HG03066 (cell line): ENCODE data around the gene INHBB.

Experiments used
- ATAC-seq: cut with Tn5 transposase; IDR thresholded peaks from one replicate; pipeline ENCODE4 v1.9.1; 2021; ENCODE audit warnings: low read depth; ENCODE audit not compliant: unreplicated experiment

INHBB gene

GRCh38 chr2:120336749-120337148, 9.2 kb upstream of the INHBB start:
- no peak for ATAC-seq

- ATAC-seq, result no peak
These were observed 7.9 kb upstream of the INHBB start for GRCh38 chr2:120338015-120338414.

GRCh38 chr2:120341977-120342376, 4.0 kb upstream of the INHBB start:
- ATAC-seq, result no peak

- no peak for ATAC-seq
These were observed 3.5 kb upstream of the INHBB start for GRCh38 chr2:120342446-120342845.

GRCh38 chr2:120343100-120343432, 2.9 kb upstream of the INHBB start:
- ATAC-seq, result no peak

GRCh38 chr2:120343433-120344105, 2.4 kb upstream of the INHBB start:
- ATAC-seq, result no peak

- no peak for ATAC-seq
These were observed 1.5 kb upstream of the INHBB start for GRCh38 chr2:120344214-120344975.

- ATAC-seq, result no peak
These were observed 857 bp upstream of the INHBB start for GRCh38 chr2:120344976-120345581.

GRCh38 chr2:120345608-120346007, 328 bp upstream of the INHBB start:
- ATAC-seq, result no peak

- ATAC-seq, result no peak
These were observed 877 bp downstream of the INHBB start for GRCh38 chr2:120346667-120347358.

GRCh38 chr2:120347396-120348060, 1.6 kb downstream of the INHBB start:
- ATAC-seq, result no peak

- no peak for ATAC-seq
These were observed 2.3 kb downstream of the INHBB start for GRCh38 chr2:120348134-120348736.

- no peak for ATAC-seq
These were observed 3.0 kb downstream of the INHBB start for GRCh38 chr2:120348737-120349439.

GRCh38 chr2:120349440-120349921, 3.5 kb downstream of the INHBB start:
- ATAC-seq, result no peak

- no peak for ATAC-seq
These were observed 4.1 kb downstream of the INHBB start for GRCh38 chr2:120350080-120350479.

GRCh38 chr2:120350801-120351320, 4.9 kb downstream of the INHBB start:
- no peak for ATAC-seq

GRCh38 chr2:120352696-120353590, 7.0 kb downstream of the INHBB start:
- no peak for ATAC-seq

- no peak for ATAC-seq
These were observed 7.6 kb downstream of the INHBB start for GRCh38 chr2:120353591-120353898.

- ATAC-seq, result no peak
These were observed 8.0 kb downstream of the INHBB start for GRCh38 chr2:120353931-120354330.
